Measurements from ENCODE around the gene PADI3.

DNA sequence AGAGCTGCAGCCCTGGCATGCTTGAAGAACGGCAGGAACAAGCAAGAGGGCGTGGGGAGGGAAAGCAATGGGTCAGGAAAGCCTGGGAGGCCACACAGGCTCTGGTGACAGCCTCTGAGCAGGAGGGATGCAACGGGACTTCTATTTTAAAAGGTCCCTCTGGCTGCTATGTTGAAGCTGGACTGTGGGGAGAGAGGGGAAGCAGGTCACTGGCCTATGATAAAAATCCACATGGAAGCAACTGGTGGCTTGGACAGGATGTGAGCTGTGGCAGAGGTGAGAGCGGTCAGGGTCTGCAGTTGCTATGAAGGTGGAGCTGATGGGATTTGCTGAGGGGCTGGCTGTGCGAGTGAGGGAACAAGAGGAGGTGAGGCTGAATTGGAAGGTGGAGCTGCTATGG, 32.8 kb upstream of the PADI3 start:
- TF ChIP-seq, protein P1, sequence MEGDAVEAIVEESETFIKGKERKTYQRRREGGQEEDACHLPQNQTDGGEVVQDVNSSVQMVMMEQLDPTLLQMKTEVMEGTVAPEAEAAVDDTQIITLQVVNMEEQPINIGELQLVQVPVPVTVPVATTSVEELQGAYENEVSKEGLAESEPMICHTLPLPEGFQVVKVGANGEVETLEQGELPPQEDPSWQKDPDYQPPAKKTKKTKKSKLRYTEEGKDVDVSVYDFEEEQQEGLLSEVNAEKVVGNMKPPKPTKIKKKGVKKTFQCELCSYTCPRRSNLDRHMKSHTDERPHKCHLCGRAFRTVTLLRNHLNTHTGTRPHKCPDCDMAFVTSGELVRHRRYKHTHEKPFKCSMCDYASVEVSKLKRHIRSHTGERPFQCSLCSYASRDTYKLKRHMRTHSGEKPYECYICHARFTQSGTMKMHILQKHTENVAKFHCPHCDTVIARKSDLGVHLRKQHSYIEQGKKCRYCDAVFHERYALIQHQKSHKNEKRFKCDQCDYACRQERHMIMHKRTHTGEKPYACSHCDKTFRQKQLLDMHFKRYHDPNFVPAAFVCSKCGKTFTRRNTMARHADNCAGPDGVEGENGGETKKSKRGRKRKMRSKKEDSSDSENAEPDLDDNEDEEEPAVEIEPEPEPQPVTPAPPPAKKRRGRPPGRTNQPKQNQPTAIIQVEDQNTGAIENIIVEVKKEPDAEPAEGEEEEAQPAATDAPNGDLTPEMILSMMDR (IDR thresholded peaks at IDR 0.05) = no peak
- no peak for TF ChIP-seq POLR2AphosphoS5 (IDR thresholded peaks at IDR 0.05)
